Measurements from ENCODE around the gene C1orf198.

Gene C1orf198

DNA sequence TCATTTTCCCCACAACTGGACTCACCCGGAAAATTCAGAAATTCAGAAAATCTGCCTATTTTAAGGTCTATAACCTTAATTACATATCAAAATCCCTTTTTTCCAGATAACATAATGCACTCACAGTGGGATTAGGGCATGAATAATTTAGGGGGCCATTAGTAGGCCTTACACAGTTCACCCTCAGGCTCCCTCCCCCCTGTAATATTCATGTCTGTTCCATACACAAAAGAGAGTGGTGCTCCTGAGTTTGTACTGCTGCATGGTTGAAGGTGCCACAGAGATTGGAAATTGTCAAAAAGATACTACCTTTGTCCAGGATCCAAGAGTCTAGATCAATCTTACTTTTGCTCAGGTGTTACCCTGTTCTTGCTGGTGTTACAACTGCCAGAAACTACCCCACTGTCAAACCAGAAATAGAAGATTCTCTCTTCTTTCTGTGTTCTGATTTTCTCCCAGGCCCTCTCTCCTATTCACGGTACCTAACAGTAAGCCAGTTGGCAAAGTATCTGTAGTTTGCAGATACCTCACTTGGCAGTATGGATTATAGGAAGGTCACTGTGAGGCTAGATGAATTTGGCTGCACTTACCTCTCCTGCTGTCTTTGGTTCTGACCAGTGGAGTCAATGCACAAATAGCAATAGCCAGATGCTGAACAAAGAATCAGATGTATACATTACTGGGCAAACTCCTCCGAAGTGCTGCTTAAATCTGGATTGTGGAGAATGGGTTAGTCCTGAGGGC is 53.2 kb downstream of the C1orf198 start:
- H3K4me1 ChIP-seq, result peaks cover 4% of the 10 kb centered on the region; the same call in 1 of the 2 replicates
- DNase-seq (ENCODE audit: low spot score in 2 of 2), result no peak
- no peaks in the 10 kb centered on the region for H3K27me3 ChIP-seq (ENCODE audit: low read depth)
- no peaks in the 10 kb centered on the region for H3K36me3 ChIP-seq (replicated peaks)
- peaks cover 9% of the 10 kb centered on the region for H3K9me3 ChIP-seq
- no peak overlapping the region for H3K4me3 ChIP-seq
- in situ Hi-C loops (cut with MboI; ENCODE audit: low sequenced_read_pairs), result no loop called here

DNA sequence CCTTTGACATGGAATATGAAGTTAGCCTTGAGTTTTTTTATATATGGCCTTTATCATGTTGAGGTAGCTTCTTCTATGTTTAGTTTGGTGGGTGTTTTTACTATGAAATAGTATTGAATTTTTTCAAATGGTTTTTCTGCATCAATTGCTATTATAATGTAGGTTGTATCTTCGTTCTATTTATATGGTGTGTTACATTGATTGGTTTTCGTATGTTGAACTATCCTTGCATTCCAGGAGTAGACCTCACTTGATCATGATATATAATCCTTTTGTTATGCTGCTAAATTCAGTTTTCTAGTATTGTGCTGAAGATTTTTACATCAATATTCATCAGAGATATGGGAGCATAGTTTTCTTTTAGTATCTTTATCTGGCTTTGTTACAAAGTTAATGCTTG is 55.8 kb downstream of the C1orf198 start:
- peaks cover 4% of the 10 kb centered on the region; the same call in 1 of the 2 replicates for H3K4me1 ChIP-seq
- in situ Hi-C loops (cut with MboI; ENCODE audit: low sequenced_read_pairs), result no loop called here
- no peaks in the 10 kb centered on the region for H3K36me3 ChIP-seq (replicated peaks)
- no peaks in the 10 kb centered on the region for H3K27me3 ChIP-seq (ENCODE audit: low read depth)
- H3K4me3 ChIP-seq, result no peak overlapping the region
- peaks cover 9% of the 10 kb centered on the region for H3K9me3 ChIP-seq
- no peak for DNase-seq (ENCODE audit: low spot score in 2 of 2)

DNA sequence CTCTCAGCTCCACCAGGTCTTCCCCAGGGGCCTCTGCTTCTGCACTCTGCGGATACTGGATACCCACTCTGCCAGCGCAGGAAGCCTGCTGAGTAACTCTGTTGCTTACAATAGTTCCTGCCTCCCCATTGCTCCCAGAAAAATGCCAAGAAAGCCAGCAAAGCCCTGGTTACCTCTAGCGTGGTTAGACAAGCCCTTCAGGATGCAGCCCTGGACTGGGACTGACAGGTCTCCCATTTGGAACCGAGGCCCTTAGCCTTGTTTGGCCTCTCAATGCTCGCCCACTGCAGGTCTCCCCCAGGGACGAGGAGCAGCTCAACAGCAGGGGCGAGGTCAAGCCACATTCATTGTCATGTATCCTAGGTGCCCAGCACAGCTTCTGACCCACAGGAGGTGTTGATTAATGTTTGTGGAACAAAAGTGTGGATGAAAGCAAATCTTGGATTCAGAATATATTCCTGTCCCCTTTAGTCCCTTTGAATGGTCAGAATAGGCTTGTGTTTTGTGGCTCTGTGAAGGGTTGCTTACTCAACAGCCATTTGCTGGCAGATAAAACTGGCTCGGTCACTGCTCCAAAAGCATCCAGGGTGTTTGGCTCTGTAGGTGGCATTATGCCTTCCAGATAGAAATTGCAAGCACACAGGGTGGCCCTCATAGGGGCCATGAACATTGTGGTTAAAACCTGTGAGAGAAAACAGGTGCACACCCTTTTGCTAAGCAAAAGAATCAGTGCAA is 58.9 kb downstream of the C1orf198 start:
- Histone ChIP-seq H3K9me3 (peaks cover 9% of the 10 kb centered on the region), H3K4me1 (peaks cover 4% of the 10 kb centered on the region; the same call in 1 of the 2 replicates), H3K4me3 (no peak overlapping the region), H3K36me3 (replicated peaks) (no peaks in the 10 kb centered on the region), H3K27me3 (ENCODE audit: low read depth) (no peaks in the 10 kb centered on the region)
- DNase-seq (ENCODE audit: low spot score in 2 of 2), result no peak
- in situ Hi-C loops (cut with MboI; ENCODE audit: low sequenced_read_pairs), result no loop called here

DNA sequence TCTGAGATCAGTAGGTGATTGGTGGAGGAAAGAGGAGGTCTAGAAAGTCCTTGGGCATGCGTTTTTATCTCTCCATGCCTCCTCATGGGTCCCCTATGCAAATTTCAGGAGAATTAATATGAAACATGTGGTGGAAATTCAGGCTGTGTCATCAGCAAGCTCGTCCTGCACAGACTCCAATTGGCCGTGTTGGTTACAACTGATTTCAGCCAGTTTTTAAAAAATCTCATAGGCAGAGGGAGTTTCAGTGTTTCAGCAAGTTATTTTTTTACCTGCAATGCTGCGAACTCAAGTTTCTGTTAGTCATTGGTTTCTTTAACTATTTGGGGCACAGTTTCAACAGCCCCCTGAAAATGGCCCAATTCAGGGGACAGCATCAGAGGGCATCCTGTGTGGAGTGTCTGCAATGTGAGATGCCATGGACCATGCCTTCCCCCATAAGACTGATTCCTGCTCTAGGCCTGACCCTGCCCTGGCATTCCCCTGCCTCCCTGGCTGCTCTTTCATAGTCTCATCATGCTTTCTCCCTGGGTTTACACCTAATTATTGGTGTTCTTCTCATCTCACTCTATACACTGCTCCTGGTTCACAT is 59.9 kb downstream of the C1orf198 start:
- H3K4me3 ChIP-seq, result no peak overlapping the region
- no peaks in the 10 kb centered on the region for H3K36me3 ChIP-seq (replicated peaks)
- no peak for DNase-seq (ENCODE audit: low spot score in 2 of 2)

DNA sequence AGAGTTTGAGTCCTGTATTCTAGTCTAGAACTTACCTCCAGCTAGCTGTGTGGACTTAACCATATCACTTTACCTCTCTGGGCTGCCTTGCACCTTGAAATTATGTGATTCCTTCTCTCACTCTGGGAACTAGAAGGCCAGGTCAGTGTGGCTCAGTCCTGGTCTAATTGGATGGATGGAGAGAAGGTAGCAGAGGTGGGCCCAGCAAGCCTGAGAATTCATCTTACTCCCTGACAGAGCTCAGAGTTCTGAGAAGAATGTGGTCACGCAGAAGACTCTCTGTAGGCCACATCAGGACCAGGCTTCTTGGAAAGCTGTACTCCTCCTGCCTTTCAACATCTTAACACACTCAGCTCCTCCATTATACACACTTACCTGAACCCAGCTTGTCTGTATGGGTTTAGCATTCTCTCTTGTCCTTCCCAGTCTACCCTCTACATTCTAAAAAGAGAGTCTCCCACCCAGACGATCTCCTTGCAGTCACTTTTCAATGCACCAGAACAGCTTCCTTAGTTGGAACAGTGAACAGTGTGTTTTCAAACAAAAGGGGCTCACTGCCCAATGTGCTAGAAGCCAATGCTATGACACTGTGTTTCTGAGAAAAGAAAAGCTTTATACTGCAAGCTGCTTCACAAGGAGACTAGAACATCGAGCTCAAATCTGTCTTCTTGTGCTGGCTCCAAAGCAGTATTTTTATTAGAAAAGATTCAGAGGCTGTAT is 60.6 kb downstream of the C1orf198 start:
- no peak for DNase-seq (ENCODE audit: low spot score in 2 of 2)
- Histone ChIP-seq H3K4me3 (no peak overlapping the region), H3K36me3 (replicated peaks) (no peaks in the 10 kb centered on the region), H3K4me1 (peaks cover 4% of the 10 kb centered on the region; the same call in 1 of the 2 replicates), H3K27me3 (ENCODE audit: low read depth) (no peaks in the 10 kb centered on the region), H3K9me3 (peaks cover under 1% of the 10 kb centered on the region; the same call in 1 of the 2 replicates)
- in situ Hi-C loops (cut with MboI; ENCODE audit: low sequenced_read_pairs), result no loop called here

More for the DNA sequence above, 59.9 kb downstream of the C1orf198 start:
- H3K4me1 ChIP-seq, result peaks cover 4% of the 10 kb centered on the region; the same call in 1 of the 2 replicates
- no peaks in the 10 kb centered on the region for H3K27me3 ChIP-seq (ENCODE audit: low read depth)
- H3K9me3 ChIP-seq, result peaks cover 6% of the 10 kb centered on the region
- in situ Hi-C loops (cut with MboI; ENCODE audit: low sequenced_read_pairs), result no loop called here

DNA sequence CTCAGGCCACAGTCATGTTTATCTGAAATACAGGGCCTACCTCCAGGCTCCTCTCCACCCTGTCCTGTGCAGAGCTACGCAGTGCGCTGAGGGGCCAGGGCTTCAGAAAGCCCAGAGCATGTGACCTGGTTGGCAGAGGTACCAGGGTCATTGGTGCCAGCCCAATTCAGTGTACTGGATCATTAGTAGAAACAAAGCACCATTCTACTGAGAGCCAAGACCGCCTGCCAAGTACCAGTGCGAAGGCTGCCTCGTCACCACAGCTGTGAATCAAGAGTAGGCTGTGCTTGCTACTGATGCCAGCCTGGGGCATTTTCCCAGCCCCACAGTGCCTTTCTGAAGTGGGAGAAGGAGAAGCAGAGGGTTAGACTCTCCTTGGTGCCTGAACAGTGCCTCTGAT is 61.3 kb downstream of the C1orf198 start:
- H3K27me3 ChIP-seq (ENCODE audit: low read depth), result no peaks in the 10 kb centered on the region
- in situ Hi-C loops (cut with MboI; ENCODE audit: low sequenced_read_pairs), result no loop called here
- H3K9me3 ChIP-seq, result no peaks in the 10 kb centered on the region
- no peak overlapping the region for H3K4me3 ChIP-seq
- DNase-seq (ENCODE audit: low spot score in 2 of 2), result no peak
- H3K4me1 ChIP-seq, result peaks cover 4% of the 10 kb centered on the region; the same call in 1 of the 2 replicates
- H3K36me3 ChIP-seq (replicated peaks), result no peaks in the 10 kb centered on the region

DNA sequence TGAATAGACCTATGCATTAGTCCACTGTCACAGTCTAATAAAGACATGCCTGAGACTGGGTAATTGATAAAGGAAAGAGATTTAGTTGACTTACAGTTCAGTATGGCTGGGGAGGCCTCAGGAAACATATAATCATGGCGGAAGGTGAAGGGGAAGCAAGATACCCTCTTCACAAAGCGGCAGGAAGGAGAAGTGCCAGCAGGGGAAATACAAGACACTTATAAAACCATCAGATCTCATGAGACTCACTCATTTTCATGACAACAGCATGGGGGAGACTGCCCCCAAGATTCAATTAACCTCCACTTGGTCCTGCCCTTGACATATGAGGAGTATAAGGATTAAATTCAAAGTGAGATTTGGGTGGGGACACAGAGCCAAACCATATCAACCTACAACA is 61.8 kb downstream of the C1orf198 start:
- Histone ChIP-seq H3K27me3 (ENCODE audit: low read depth) (no peaks in the 10 kb centered on the region), H3K4me3 (no peak overlapping the region), H3K36me3 (replicated peaks) (no peaks in the 10 kb centered on the region), H3K9me3 (no peaks in the 10 kb centered on the region), H3K4me1 (peaks cover 4% of the 10 kb centered on the region; the same call in 1 of the 2 replicates)
- no peak for DNase-seq (ENCODE audit: low spot score in 2 of 2)
- in situ Hi-C loops (cut with MboI; ENCODE audit: low sequenced_read_pairs), result no loop called here

DNA sequence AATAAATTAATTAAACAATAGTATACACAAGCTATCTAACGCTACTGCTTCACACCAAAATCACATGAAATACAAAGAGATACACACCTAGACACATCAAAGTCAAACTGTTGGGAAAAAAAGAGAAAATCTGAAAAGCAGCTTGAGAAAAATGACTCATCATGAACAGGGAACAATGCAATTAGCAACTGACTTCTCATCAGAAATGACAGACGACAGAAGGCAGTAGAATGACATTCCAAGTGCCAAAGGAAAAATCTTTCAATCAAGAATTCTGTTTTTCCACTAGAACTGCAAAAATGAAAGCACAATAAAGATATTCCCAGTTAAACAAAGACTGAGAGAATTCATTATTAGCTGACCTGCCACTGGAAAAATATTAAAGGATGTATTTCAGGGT is 63.9 kb downstream of the C1orf198 start:
- no peaks in the 10 kb centered on the region for H3K36me3 ChIP-seq (replicated peaks)
- H3K9me3 ChIP-seq, result no peaks in the 10 kb centered on the region
- no peaks in the 10 kb centered on the region for H3K27me3 ChIP-seq (ENCODE audit: low read depth)
- H3K4me1 ChIP-seq, result no peaks in the 10 kb centered on the region
- in situ Hi-C loops (cut with MboI; ENCODE audit: low sequenced_read_pairs), result no loop called here
- no peak overlapping the region for H3K4me3 ChIP-seq
- no peak for DNase-seq (ENCODE audit: low spot score in 2 of 2)

DNA sequence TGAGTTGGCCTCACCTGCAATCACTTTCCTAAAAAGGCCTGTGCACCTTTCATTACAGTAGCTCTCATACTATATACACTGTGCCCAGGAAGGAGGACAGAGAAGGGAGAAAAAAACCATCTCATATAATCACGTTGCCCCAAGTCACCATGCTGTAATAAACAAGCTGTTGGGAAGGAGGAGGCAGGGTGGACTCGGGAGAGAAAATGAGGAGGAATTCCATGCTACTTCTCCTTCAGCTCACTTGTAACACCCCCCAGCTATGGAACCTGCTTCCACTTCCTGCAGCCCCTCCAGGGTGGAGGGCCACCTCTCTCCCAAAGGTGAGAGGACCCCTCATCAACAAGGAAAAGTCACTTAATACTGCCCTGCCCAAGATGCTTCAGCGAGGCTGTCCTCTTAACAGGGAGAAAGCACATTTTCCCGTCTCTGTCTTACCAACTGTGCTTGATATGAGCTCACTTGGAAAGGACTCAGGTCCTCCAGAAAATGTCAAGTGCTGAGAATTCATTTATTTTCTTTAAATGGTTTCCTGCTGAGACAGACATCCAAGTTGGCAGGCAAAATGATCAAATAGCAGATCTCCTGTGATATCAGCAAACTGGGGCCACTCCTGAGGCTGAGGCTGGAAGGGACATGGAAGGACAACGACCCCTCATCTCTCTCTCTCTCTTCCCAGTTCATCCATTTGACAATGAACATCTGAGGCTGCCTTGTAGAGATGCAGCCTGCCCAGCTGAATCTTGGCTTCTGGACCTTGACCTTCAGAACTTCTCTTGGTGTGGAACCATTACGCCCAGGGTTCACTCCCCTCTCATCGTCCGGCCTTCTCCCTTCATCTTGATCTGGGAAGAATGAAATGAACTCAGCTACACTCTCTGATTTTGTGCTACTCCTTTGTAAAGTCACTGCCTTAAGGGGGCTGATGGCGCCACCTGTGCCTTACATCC is 67.2 kb downstream of the C1orf198 start:
- in situ Hi-C loops (cut with MboI; ENCODE audit: low sequenced_read_pairs), result no loop called here
- no peak for DNase-seq (ENCODE audit: low spot score in 2 of 2)
- Histone ChIP-seq H3K4me1 (no peaks in the 10 kb centered on the region), H3K9me3 (no peaks in the 10 kb centered on the region), H3K27me3 (ENCODE audit: low read depth) (no peaks in the 10 kb centered on the region), H3K4me3 (no peak overlapping the region), H3K36me3 (replicated peaks) (no peaks in the 10 kb centered on the region)

DNA sequence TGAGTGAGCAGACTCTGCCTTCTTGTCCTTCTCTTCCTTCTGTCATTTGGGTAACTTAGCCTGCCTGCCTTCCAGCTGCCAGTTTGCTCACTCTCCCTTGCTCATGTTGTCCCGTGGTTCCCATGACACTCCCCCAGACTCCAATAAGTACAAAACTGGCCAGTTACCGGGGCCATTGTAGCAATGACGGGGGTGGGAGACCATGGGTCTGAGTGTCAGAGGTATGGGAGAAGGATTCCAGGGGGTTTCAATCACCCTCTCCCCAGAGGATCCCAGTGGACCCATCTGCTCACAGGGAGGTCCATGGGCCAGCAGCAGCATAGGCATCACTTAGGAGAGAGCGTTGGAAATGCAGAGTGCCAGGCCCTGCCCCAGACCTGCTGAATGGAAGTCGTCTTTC is 69.8 kb downstream of the C1orf198 start:
- H3K36me3 ChIP-seq (replicated peaks), result no peaks in the 10 kb centered on the region
- H3K4me1 ChIP-seq, result no peaks in the 10 kb centered on the region
- H3K9me3 ChIP-seq, result no peaks in the 10 kb centered on the region
- H3K4me3 ChIP-seq, result no peak overlapping the region
- no peak for DNase-seq (ENCODE audit: low spot score in 2 of 2)
- in situ Hi-C loops (cut with MboI; ENCODE audit: low sequenced_read_pairs), result no loop called here
- H3K27me3 ChIP-seq (ENCODE audit: low read depth), result no peaks in the 10 kb centered on the region

DNA sequence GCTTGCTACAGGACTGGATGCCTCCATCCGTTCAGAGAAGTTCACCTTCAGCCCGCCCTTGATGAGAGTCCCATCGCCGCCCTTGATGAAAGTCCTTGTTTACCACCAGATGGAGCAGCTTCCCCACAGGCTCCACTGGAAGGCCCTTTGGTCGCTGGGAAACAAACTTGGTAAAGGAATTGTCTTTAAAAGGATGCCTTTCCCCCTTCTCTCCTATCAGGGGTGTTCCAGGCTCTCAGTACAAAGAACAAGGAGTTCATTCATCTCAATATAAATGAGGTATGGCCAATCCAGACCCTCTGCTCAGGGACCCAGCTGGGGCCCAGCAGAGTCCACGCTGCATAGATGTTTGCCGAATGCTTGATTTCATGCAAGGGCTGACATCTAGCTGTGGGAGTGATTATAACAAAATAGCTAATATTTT is 70.4 kb downstream of the C1orf198 start:
- DNase-seq (ENCODE audit: low spot score in 2 of 2), result peak; percentile 38 to 54
- no peaks in the 10 kb centered on the region for H3K4me1 ChIP-seq
- in situ Hi-C loops (cut with MboI; ENCODE audit: low sequenced_read_pairs), result no loop called here
- no peaks in the 10 kb centered on the region for H3K9me3 ChIP-seq
- no peak overlapping the region for H3K4me3 ChIP-seq
- H3K27me3 ChIP-seq (ENCODE audit: low read depth), result no peaks in the 10 kb centered on the region
- no peaks in the 10 kb centered on the region for H3K36me3 ChIP-seq (replicated peaks)

DNA sequence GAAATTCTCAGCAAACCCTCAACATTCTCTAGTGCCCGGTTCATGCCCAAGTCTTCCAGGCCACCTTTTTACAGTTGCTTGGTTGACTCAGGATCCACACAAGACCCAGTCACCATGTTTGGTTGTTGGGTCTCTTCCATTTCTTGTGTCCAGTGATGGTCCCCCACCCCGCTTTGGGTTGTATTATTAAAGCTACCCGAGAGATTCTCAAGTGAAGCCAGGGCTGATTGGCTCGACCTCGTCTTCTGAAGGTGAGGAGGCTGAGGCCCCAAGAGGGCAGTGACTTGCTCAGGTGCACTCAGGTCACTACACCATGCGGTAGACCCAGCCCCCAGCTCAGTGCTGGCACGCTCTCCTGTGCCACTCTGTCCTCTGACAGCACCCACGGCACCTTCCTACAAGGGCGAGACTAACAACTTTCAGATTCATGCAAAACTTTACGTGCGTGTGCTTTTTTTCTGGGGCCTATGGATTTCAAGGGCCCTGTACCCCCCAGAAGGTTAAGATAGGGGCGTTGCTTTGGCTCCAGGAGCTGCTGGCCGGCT is 70.9 kb downstream of the C1orf198 start:
- in situ Hi-C loops (cut with MboI; ENCODE audit: low sequenced_read_pairs), result no loop called here
- no peaks in the 10 kb centered on the region for H3K9me3 ChIP-seq

More for the DNA sequence above, 70.9 kb downstream of the C1orf198 start:
- DNase-seq (ENCODE audit: low spot score in 2 of 2), result no peak
- Histone ChIP-seq H3K27me3 (ENCODE audit: low read depth) (no peaks in the 10 kb centered on the region), H3K4me3 (no peak overlapping the region), H3K4me1 (no peaks in the 10 kb centered on the region), H3K36me3 (replicated peaks) (no peaks in the 10 kb centered on the region)
